ENCODE results near the gene PCDH9.

Gene PCDH9

DNA sequence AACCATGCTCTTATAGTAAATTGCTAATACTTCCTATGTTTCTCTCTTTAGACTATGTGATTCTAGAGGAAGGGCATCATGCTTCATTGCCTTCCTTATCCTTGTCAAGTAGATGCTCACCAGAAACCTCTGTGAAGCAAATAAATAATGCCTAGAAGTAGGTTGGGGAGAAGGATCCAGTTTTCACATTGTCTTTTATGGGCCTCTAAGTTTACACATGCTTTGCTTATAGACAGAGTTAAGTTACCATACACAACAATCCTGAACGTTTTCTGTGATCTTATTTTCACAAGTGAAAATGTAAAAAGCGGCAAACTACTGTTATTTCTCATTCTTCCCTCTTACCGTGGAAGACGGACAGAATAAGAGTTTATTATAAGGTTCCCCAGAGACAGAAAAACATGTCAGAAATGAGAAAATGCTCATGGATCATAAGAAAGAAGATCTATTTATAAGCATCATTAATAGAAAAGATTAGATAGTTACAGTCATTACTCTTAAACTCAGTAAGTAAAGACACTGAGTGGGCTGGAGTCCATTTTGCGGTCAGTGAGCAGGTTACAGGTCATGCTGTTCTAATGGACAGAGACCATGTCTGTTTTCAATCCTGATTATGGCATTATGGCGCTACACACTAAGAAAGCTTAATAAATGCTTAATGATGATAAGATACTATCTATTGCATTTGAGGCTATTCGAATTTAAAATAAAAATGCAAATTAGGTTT lies 723.9 kb downstream of the PCDH9 start:
- H3K27me3 ChIP-seq (ENCODE audit: control insufficient read depth, insufficient read depth, low read length) = no peaks in the 10 kb centered on the region
- no peak overlapping the region for H3K4me3 ChIP-seq (ENCODE audit: low read length)
- no peaks in the 10 kb centered on the region for H3K36me3 ChIP-seq (ENCODE audit: insufficient read depth, low read length)
- peaks cover 15% of the 10 kb centered on the region for H3K4me1 ChIP-seq (ENCODE audit: control insufficient read depth, insufficient read depth, low read length)
- no peak overlapping the region for H3K4me2 ChIP-seq (ENCODE audit: low read length)
- H3K9me3 ChIP-seq (replicated peaks; ENCODE audit: low read length) = no peaks in the 10 kb centered on the region
- no peak overlapping the region for H3K9ac ChIP-seq (ENCODE audit: low read depth, low read length)

DNA sequence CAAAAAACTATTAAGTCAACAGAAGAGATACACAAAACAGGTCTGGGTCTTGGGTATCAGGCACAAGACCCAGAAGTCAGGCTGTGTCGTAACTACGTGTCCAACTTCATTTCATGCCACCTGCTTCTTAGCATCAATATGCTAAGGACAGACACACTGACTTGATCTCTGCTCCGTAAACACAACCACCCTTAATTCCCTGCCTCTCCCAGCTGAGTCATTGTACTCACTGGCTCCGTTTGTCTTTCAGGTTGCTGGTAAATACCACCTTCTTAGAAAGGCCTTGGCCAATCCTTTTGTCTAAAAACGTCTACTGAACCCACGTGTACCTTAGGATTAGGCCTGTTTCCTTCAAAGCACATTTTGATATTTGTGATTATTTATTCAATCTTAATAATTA lies 726.2 kb downstream of the PCDH9 start:
- H3K9me3 ChIP-seq (replicated peaks; ENCODE audit: low read length) = no peaks in the 10 kb centered on the region
- peaks cover 19% of the 10 kb centered on the region for H3K4me1 ChIP-seq (ENCODE audit: control insufficient read depth, insufficient read depth, low read length)
- H3K4me3 ChIP-seq (ENCODE audit: low read length) = no peak overlapping the region
- no peak overlapping the region for H3K4me2 ChIP-seq (ENCODE audit: low read length)
- no peak overlapping the region for H3K9ac ChIP-seq (ENCODE audit: low read depth, low read length)
- no peaks in the 10 kb centered on the region for H3K36me3 ChIP-seq (ENCODE audit: insufficient read depth, low read length)
- H3K27me3 ChIP-seq (ENCODE audit: control insufficient read depth, insufficient read depth, low read length) = no peaks in the 10 kb centered on the region

DNA sequence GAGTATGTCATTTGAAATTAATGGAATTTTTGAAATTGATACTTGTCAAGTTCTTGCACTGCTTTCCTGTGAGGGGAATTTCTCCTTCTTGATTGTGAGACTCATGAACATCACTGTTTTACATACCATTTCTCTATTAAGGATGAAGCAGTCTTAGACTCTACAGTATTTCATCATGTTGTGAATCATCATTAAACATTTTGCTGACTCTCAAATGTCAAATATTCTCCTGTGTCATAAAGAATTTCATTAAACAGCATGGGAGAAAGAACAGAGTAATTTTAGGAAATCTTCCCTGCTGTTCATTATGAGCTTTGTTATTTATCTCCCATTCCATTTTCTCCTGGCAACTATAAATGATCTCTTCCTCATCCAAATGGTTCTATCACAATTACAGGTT lies 729.0 kb downstream of the PCDH9 start:
- H3K4me3 ChIP-seq (ENCODE audit: low read length) = no peak overlapping the region
- H3K4me1 ChIP-seq (ENCODE audit: control insufficient read depth, insufficient read depth, low read length) = peaks cover 10% of the 10 kb centered on the region
- H3K4me2 ChIP-seq (ENCODE audit: low read length) = no peak overlapping the region
- no peak overlapping the region for H3K9ac ChIP-seq (ENCODE audit: low read depth, low read length)
- no peaks in the 10 kb centered on the region for H3K27me3 ChIP-seq (ENCODE audit: control insufficient read depth, insufficient read depth, low read length)
- no peaks in the 10 kb centered on the region for H3K36me3 ChIP-seq (ENCODE audit: insufficient read depth, low read length)
- H3K9me3 ChIP-seq (replicated peaks; ENCODE audit: low read length) = no peaks in the 10 kb centered on the region

DNA sequence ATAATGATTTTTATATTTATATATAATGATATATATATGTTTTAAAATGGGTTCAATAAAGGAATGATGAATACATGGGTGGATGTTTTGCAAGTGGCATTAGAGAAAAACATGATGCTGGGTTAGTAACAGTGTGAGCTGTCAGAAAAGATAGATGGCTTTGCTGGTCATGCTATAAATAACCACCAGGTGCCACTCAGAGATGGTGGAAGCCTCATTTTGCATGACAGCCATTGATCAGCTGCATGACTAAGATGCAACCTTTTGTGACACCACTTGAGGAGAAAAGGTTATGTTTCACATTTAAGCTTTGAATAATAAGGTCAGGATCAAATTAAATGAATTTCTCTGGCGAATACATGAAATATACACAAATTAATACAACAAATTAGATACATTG lies 737.7 kb downstream of the PCDH9 start:
- H3K27me3 ChIP-seq (ENCODE audit: control insufficient read depth, insufficient read depth, low read length) = no peaks in the 10 kb centered on the region
- no peak overlapping the region for H3K4me2 ChIP-seq (ENCODE audit: low read length)
- no peak overlapping the region for H3K4me3 ChIP-seq (ENCODE audit: low read length)
- H3K9ac ChIP-seq (ENCODE audit: low read depth, low read length) = no peak overlapping the region
- H3K36me3 ChIP-seq (ENCODE audit: insufficient read depth, low read length) = no peaks in the 10 kb centered on the region
- H3K9me3 ChIP-seq (replicated peaks; ENCODE audit: low read length) = no peaks in the 10 kb centered on the region
- no peaks in the 10 kb centered on the region for H3K4me1 ChIP-seq (ENCODE audit: control insufficient read depth, insufficient read depth, low read length)

DNA sequence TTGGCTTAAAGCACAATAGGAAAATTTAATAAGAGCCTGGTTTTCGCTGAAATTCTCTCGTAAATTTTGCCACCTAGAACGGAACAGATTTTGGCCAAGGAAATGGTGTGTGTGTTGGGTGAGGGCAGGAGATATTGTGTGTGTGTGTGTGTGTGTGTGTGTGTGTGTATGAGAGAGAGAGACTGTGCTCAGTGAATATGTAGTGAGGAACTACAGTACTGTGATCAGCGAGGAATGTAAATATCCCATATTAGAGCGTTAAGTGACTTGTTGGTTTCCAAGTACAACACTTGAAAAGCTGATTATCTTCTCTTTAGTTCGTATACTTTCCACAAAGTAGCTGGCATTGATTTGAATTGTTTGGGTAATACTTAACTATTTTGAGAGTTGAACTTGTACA lies 738.9 kb downstream of the PCDH9 start:
- Histone ChIP-seq H3K36me3 (ENCODE audit: insufficient read depth, low read length) (no peaks in the 10 kb centered on the region), H3K9me3 (replicated peaks; ENCODE audit: low read length) (no peaks in the 10 kb centered on the region), H3K4me2 (ENCODE audit: low read length) (no peak overlapping the region), H3K9ac (ENCODE audit: low read depth, low read length) (no peak overlapping the region), H3K27me3 (ENCODE audit: control insufficient read depth, insufficient read depth, low read length) (no peaks in the 10 kb centered on the region), H3K4me1 (ENCODE audit: control insufficient read depth, insufficient read depth, low read length) (no peaks in the 10 kb centered on the region), H3K4me3 (ENCODE audit: low read length) (no peak overlapping the region)

DNA sequence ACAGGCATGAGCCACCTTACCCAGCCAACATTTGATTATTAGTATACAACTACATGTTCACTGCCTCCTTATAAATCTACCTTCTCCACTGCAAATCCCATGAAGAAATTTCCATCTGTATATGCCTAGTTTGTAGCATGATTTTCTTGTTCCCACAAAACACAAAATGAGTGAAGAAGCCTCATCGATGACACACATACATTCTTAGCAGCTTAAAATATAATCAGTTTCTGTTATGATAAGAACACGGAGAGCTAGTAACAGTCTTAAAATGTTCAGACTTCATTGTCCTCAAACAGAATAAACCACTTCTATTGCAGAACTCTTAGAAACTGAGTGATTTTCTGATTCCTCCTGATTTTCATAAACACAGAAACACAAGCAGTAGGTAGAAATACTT lies 740.5 kb downstream of the PCDH9 start:
- Histone ChIP-seq H3K27me3 (ENCODE audit: control insufficient read depth, insufficient read depth, low read length) (no peaks in the 10 kb centered on the region), H3K9ac (ENCODE audit: low read depth, low read length) (no peak overlapping the region), H3K4me1 (ENCODE audit: control insufficient read depth, insufficient read depth, low read length) (no peaks in the 10 kb centered on the region)

DNA sequence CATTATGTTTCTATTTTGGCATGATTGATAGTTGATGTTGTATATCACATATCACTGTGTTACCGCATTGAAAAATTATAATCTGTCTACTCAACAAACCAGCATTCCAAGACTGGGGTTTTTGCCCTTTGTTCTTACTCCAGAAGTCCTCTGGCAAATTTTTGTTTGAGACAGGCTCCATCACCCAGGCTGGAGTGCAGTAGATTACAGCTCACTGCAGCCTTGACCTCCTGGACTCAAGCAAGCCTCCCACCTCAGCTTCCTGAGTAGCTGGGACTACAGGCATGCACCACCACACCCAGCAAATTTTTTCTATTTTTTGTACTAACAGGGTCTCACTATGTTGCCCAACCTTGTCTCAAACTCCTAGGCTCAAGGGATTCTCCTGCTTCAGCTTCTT lies 741.0 kb downstream of the PCDH9 start:
- Histone ChIP-seq H3K4me2 (ENCODE audit: low read length) (no peak overlapping the region), H3K4me3 (ENCODE audit: low read length) (no peak overlapping the region), H3K36me3 (ENCODE audit: insufficient read depth, low read length) (no peaks in the 10 kb centered on the region), H3K4me1 (ENCODE audit: control insufficient read depth, insufficient read depth, low read length) (no peaks in the 10 kb centered on the region), H3K27me3 (ENCODE audit: control insufficient read depth, insufficient read depth, low read length) (no peaks in the 10 kb centered on the region), H3K9me3 (replicated peaks; ENCODE audit: low read length) (no peaks in the 10 kb centered on the region), H3K9ac (ENCODE audit: low read depth, low read length) (no peak overlapping the region)

More for the DNA sequence above, 740.5 kb downstream of the PCDH9 start:
- no peak overlapping the region for H3K4me3 ChIP-seq (ENCODE audit: low read length)
- no peaks in the 10 kb centered on the region for H3K9me3 ChIP-seq (replicated peaks; ENCODE audit: low read length)
- no peaks in the 10 kb centered on the region for H3K36me3 ChIP-seq (ENCODE audit: insufficient read depth, low read length)
- H3K4me2 ChIP-seq (ENCODE audit: low read length) = no peak overlapping the region

DNA sequence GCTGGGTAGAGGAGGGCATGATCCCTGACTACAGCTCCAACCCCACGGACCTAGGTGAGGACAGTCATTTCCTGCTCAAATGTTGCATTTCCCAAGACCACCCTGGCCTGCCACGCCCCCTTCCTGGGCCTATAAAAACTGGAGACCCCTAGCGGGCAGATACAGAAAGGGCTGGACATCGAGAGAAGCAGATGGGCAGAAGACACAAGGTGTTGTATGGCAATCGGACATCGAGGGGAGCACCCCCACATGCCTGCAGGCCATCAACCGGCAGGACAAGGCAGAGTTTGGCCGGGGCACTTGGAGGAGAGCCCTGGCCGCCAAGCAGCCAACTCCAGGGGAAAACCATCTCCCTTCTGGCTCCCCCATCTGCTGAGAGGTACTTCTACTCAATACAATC lies 746.4 kb downstream of the PCDH9 start:
- no peaks in the 10 kb centered on the region for H3K4me1 ChIP-seq (ENCODE audit: control insufficient read depth, insufficient read depth, low read length)

DNA sequence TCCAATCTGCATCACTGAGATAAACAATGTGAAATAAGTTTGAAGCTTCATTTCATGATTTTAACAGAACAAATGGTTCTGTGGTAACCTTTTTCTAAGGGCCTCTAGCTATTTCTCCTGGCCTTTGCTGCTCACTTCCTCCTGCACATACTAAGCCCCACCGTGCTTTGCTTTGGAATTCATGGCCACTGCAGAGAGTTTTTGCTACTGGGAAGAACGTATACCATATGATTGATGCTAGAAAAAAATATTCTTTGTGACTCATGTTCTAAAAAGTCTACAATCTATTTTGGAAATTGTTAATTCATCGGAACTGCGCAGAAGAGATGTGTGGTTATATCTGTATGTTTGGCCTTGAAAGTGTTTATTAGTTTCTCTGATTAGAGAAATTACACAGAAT lies 747.3 kb downstream of the PCDH9 start:
- Histone ChIP-seq H3K27me3 (ENCODE audit: control insufficient read depth, insufficient read depth, low read length) (no peaks in the 10 kb centered on the region), H3K4me3 (ENCODE audit: low read length) (no peak overlapping the region), H3K4me2 (ENCODE audit: low read length) (no peak overlapping the region), H3K9ac (ENCODE audit: low read depth, low read length) (no peak overlapping the region), H3K9me3 (replicated peaks; ENCODE audit: low read length) (no peaks in the 10 kb centered on the region), H3K4me1 (ENCODE audit: control insufficient read depth, insufficient read depth, low read length) (no peaks in the 10 kb centered on the region), H3K36me3 (ENCODE audit: insufficient read depth, low read length) (no peaks in the 10 kb centered on the region)

More for the DNA sequence above, 746.4 kb downstream of the PCDH9 start:
- no peaks in the 10 kb centered on the region for H3K9me3 ChIP-seq (replicated peaks; ENCODE audit: low read length)
- H3K36me3 ChIP-seq (ENCODE audit: insufficient read depth, low read length) = no peaks in the 10 kb centered on the region
- H3K9ac ChIP-seq (ENCODE audit: low read depth, low read length) = no peak overlapping the region
- H3K27me3 ChIP-seq (ENCODE audit: control insufficient read depth, insufficient read depth, low read length) = no peaks in the 10 kb centered on the region
- H3K4me2 ChIP-seq (ENCODE audit: low read length) = no peak overlapping the region
- H3K4me3 ChIP-seq (ENCODE audit: low read length) = no peak overlapping the region

DNA sequence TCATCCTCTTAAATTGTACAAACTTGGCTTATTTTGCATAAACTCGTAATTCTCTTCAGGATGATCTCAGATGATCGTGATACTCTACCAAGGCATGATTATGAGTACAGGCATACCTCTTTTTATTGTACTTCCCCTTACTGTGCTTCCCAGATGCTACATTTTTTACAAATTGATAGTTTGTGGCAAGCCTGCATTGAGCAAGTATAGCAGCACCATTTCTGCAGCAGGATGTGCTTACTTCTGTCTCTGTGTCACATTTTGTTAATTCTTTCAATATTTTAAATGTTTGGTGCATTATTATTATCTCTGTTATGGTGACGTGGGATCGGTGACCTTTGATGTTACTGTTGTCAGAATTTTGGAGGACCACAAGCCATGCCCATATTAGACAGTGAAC lies 752.3 kb downstream of the PCDH9 start:
- Histone ChIP-seq H3K36me3 (ENCODE audit: insufficient read depth, low read length) (no peaks in the 10 kb centered on the region), H3K9ac (ENCODE audit: low read depth, low read length) (no peak overlapping the region), H3K9me3 (replicated peaks; ENCODE audit: low read length) (no peaks in the 10 kb centered on the region), H3K4me3 (ENCODE audit: low read length) (no peak overlapping the region), H3K4me2 (ENCODE audit: low read length) (no peak overlapping the region), H3K4me1 (ENCODE audit: control insufficient read depth, insufficient read depth, low read length) (no peaks in the 10 kb centered on the region), H3K27me3 (ENCODE audit: control insufficient read depth, insufficient read depth, low read length) (no peaks in the 10 kb centered on the region)

DNA sequence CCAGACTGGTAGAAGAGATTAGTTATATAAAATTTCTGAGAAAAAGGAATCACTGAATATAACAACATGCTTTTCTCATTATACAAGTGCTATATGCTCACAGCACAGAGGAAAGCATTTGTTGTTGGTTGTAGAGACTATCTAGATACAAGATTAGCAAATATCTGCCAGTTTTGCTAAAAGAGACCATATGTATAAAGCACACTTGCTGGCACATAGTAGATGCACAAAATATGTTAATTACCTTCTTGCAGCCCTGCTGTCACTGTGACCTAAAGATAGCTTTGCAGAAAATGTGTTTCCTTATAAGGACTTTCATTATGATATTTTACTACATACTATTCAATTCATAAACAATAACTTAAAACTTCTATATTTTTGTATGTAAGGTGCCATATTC lies 755.1 kb downstream of the PCDH9 start:
- no peaks in the 10 kb centered on the region for H3K36me3 ChIP-seq (ENCODE audit: insufficient read depth, low read length)
- H3K4me3 ChIP-seq (ENCODE audit: low read length) = no peak overlapping the region
- no peaks in the 10 kb centered on the region for H3K9me3 ChIP-seq (replicated peaks; ENCODE audit: low read length)
- H3K27me3 ChIP-seq (ENCODE audit: control insufficient read depth, insufficient read depth, low read length) = no peaks in the 10 kb centered on the region
- no peak overlapping the region for H3K4me2 ChIP-seq (ENCODE audit: low read length)
- H3K4me1 ChIP-seq (ENCODE audit: control insufficient read depth, insufficient read depth, low read length) = no peaks in the 10 kb centered on the region
- no peak overlapping the region for H3K9ac ChIP-seq (ENCODE audit: low read depth, low read length)

DNA sequence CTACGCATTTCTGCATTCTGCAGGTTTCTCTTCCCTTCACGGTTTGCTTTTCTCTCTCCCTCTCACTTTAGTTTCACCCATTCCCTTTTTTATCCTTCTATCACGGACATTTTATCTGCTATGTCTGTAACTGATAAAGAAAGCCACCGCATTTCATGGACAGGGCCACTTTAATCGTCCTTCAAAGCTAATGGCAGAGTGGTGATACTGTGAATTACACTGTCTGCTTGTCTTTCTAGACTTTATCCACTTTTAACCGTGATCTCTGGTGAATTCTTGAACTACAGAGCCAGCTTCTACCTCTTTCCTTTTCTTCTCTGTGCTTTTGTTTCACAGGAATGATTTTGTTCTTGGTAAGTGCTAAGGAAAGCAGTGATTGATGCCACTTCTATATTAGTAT lies 760.4 kb downstream of the PCDH9 start:
- Histone ChIP-seq H3K4me2 (ENCODE audit: low read length) (no peak overlapping the region), H3K9ac (ENCODE audit: low read depth, low read length) (no peak overlapping the region), H3K4me3 (ENCODE audit: low read length) (no peak overlapping the region), H3K9me3 (replicated peaks; ENCODE audit: low read length) (no peaks in the 10 kb centered on the region), H3K36me3 (ENCODE audit: insufficient read depth, low read length) (no peaks in the 10 kb centered on the region), H3K4me1 (ENCODE audit: control insufficient read depth, insufficient read depth, low read length) (no peaks in the 10 kb centered on the region), H3K27me3 (ENCODE audit: control insufficient read depth, insufficient read depth, low read length) (no peaks in the 10 kb centered on the region)
